Keratinocyte (primary cell): ENCODE results near the gene JMJD1C.

Experiments used
- EZH2 ChIP-seq: IDR thresholded peaks from one replicate; pipeline ENCODE4 v1.6.1; 2012; ENCODE audit warnings: inconsistent platforms, mild to moderate bottlenecking, low read length, moderate library complexity
- TF ChIP-seq, protein P1 (sequence below), 3 experiments: IDR thresholded peaks in 1 of 3; conservative IDR thresholded peaks in 1 of 3; optimal IDR thresholded peaks in 1 of 3; 2 replicates in 2 of 3; 3 replicates in 1 of 3; pipeline versions ENCODE3 to v1.5.1; 2011; ENCODE audit warnings: low read length in 3 of 3, mild to moderate bottlenecking in 3 of 3, moderate library complexity in 2 of 3, control low read depth in 1 of 3, inconsistent platforms in 1 of 3; ENCODE audit not compliant: insufficient read depth in 2 of 3; ENCODE audit errors: extremely low read depth in 1 of 3

DNA sequence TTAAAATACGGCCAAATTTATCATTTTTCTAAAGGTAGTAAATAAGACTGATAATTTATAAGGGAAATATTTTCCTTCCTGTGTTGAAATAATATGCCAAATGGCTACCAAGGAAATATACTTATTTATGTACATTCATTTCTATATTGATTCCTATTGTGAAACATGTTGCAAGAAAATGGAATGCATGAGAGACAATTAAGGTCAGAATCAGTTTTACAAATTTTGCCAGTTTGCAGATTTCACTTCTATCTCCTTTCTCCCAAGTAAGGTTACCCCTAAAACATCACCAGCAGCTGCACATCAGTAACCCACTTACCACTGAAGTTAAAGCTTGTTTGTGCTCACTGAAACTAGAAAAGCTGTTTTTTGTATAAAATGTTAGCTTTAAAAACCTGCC lies 36.2 kb upstream of the JMJD1C start:
- TF ChIP-seq EZH2, result no peak
- TF ChIP-seq, protein P1, sequence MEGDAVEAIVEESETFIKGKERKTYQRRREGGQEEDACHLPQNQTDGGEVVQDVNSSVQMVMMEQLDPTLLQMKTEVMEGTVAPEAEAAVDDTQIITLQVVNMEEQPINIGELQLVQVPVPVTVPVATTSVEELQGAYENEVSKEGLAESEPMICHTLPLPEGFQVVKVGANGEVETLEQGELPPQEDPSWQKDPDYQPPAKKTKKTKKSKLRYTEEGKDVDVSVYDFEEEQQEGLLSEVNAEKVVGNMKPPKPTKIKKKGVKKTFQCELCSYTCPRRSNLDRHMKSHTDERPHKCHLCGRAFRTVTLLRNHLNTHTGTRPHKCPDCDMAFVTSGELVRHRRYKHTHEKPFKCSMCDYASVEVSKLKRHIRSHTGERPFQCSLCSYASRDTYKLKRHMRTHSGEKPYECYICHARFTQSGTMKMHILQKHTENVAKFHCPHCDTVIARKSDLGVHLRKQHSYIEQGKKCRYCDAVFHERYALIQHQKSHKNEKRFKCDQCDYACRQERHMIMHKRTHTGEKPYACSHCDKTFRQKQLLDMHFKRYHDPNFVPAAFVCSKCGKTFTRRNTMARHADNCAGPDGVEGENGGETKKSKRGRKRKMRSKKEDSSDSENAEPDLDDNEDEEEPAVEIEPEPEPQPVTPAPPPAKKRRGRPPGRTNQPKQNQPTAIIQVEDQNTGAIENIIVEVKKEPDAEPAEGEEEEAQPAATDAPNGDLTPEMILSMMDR (optimal IDR thresholded peaks at IDR 0.05 in 1 of 3, IDR thresholded peaks at IDR 0.05 in 1 of 3, conservative IDR thresholded peaks at IDR 0.05 in 1 of 3; ENCODE audit: extremely low read depth in 1 of 3, insufficient read depth in 2 of 3, low read length in 3 of 3), result no peak
